ENCODE measurements around the gene WRAP73.

The WRAP73 gene

GRCh38 chr1:3612123-3612522 is 37.8 kb downstream of the WRAP73 start:
- H3K4me1 ChIP-seq = peaks cover 0 to 23% (median 17%) of the 10 kb centered on the region in 4 donors
- H3K36me3 ChIP-seq = no peaks in the 10 kb centered on the region
- intact Hi-C loops (cut with DNase I; ENCODE audit: low total_unique reads) = no loop called here
- H3K27ac ChIP-seq = no peak overlapping the region
- no peaks in the 10 kb centered on the region for H3K9me3 ChIP-seq
- no peak overlapping the region for H3K4me3 ChIP-seq
- peaks cover 0 to 72% of the 10 kb centered on the region in 2 donors for H3K27me3 ChIP-seq
- no peak for DNase-seq
- TF ChIP-seq, protein P1, sequence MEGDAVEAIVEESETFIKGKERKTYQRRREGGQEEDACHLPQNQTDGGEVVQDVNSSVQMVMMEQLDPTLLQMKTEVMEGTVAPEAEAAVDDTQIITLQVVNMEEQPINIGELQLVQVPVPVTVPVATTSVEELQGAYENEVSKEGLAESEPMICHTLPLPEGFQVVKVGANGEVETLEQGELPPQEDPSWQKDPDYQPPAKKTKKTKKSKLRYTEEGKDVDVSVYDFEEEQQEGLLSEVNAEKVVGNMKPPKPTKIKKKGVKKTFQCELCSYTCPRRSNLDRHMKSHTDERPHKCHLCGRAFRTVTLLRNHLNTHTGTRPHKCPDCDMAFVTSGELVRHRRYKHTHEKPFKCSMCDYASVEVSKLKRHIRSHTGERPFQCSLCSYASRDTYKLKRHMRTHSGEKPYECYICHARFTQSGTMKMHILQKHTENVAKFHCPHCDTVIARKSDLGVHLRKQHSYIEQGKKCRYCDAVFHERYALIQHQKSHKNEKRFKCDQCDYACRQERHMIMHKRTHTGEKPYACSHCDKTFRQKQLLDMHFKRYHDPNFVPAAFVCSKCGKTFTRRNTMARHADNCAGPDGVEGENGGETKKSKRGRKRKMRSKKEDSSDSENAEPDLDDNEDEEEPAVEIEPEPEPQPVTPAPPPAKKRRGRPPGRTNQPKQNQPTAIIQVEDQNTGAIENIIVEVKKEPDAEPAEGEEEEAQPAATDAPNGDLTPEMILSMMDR (IDR thresholded peaks at IDR 0.05) = no peak

DNA sequence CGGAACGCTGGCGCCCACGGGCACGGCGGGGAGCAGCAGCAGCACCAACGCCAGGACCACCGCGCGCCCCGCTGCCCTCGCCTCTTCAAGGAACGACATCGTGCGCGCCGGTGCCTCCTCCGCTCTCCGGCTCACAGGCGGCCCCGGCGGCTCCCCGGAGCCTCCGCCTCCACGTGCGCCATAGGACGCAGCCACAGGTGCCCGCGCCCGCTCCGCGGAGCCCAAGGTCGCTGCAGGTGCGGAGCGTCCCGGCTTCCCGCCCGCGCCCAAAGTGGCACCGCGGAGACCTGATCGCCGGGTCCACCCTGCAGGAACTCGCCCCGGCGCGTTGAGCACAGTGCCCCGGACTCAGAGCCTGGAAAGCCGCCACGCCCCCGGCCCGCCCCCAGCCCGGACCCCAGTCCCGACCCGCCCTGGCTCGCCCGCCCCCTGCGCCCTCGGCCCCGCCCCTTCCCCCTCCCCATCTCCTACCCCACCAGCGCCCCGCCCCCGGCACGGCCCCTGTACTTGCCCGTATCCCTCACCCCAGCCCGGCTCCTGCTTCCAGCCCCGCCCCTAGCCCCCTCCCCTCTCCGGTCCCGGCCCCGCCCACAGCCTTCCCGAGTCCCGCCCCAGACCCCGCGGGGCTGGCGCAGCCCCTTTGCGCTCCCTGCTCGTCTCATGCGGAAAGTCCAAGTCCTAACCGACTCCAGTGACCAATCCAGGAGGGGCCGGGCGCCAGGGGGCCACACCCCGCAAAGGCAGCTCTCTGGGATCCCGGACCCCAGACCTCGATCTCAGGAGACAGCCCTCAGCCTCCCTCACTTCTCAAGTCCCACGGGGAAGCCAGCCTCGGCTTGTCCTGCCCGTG is 38.5 kb downstream of the WRAP73 start, which contains the start of gene MEGF6:
Gene MEGF6 (minus strand): TSS at position 339 of the 850 bp plus-strand sequence. CDS start 240 bp downstream, at position 99.
- H3K4me1 ChIP-seq = peaks cover 0 to 23% (median 17%) of the 10 kb centered on the region in 4 donors
- H3K36me3 ChIP-seq = no peaks in the 10 kb centered on the region
- intact Hi-C loops (cut with DNase I; ENCODE audit: low total_unique reads) = no loop called here
- TF ChIP-seq, protein P1 (IDR thresholded peaks at IDR 0.05) = no peak
- peak within 1 kb of the TSS; percentile 19 to 42 for H3K4me3 ChIP-seq
- DNase-seq = no peak
- H3K27me3 ChIP-seq = peaks cover 0 to 77% of the 10 kb centered on the region in 2 donors
- H3K9me3 ChIP-seq = no peaks in the 10 kb centered on the region
- H3K27ac ChIP-seq = no peak within 1 kb of the TSS

- H3K4me3 ChIP-seq = peak overlapping the region; percentile 19 to 42
- H3K4me1 ChIP-seq = peaks cover 0 to 23% (median 17%) of the 10 kb centered on the region in 4 donors
- intact Hi-C loops (cut with DNase I; ENCODE audit: low total_unique reads) = no loop called here
- H3K27me3 ChIP-seq = peaks cover 0 to 76% of the 10 kb centered on the region in 2 donors
- no peak for DNase-seq
- no peaks in the 10 kb centered on the region for H3K36me3 ChIP-seq
- no peak overlapping the region for H3K27ac ChIP-seq
- H3K9me3 ChIP-seq = no peaks in the 10 kb centered on the region
- TF ChIP-seq, protein P1 (IDR thresholded peaks at IDR 0.05) = no peak
Measured at GRCh38 chr1:3610527-3611169, 39.3 kb downstream of the WRAP73 start.

- H3K27me3 ChIP-seq = peaks cover 0 to 76% of the 10 kb centered on the region in 2 donors
- intact Hi-C loops (cut with DNase I; ENCODE audit: low total_unique reads) = no loop called here
Measured at GRCh38 chr1:3609769-3610526, 40.0 kb downstream of the WRAP73 start.

More at GRCh38 chr1:3609769-3610526, 40.0 kb downstream of the WRAP73 start:
- TF ChIP-seq, protein P1 (IDR thresholded peaks at IDR 0.05) = no peak
- DNase-seq = no peak
- Histone ChIP-seq H3K4me3 (no peak overlapping the region), H3K27ac (no peak overlapping the region), H3K4me1 (peaks cover 0 to 23% (median 17%) of the 10 kb centered on the region in 4 donors), H3K9me3 (no peaks in the 10 kb centered on the region), H3K36me3 (no peaks in the 10 kb centered on the region)
